ENCODE data around the gene WDR86.

The WDR86 gene

GRCh38 chr7:151351027-151351426, 58.8 kb downstream of the WDR86 start:
- no peak for DNase-seq (ENCODE audit: low read depth, low spot score)

GRCh38 chr7:151349507-151349853, 60.4 kb downstream of the WDR86 start:
- DNase-seq (ENCODE audit: low read depth, low spot score): no peak

- no peak for DNase-seq (ENCODE audit: low read depth, low spot score)
Measured at GRCh38 chr7:151348970-151349369, 60.9 kb downstream of the WDR86 start.

DNA sequence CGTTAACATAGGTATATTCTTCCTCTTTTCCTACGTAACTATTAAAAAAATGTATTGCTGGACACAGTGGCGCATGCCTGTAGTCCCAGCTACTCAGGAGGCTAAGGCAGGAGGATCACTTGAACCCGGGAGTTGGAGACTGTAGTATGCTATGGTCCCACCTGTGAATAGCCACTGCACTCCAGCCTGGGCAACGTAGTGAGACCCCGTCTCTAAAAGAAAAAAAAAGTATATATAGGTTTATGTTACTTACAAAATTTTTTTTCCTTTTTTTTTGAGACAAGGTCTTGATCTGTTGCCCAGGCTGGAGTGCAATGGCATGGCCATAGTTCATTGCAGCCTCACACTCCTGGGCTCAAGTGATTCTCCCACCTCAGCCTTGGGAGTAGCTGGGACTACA, 62.6 kb downstream of the WDR86 start:
- DNase-seq (ENCODE audit: low read depth, low spot score): no peak

DNA sequence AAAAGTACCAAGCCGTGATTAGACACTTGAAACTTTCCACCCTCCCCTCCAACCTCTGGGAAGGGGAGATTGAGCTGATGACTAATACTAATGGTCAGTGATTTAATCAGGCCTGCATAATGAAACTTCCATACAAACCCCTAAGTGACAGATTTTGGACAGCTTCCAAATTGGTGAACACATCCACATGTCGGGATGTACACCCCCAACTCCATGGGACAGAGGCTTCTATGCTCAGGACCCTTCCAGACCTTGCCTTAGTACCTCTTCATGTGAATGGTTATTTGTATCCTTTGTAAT, 63.4 kb downstream of the WDR86 start:
- no peak for DNase-seq (ENCODE audit: low read depth, low spot score)

DNA sequence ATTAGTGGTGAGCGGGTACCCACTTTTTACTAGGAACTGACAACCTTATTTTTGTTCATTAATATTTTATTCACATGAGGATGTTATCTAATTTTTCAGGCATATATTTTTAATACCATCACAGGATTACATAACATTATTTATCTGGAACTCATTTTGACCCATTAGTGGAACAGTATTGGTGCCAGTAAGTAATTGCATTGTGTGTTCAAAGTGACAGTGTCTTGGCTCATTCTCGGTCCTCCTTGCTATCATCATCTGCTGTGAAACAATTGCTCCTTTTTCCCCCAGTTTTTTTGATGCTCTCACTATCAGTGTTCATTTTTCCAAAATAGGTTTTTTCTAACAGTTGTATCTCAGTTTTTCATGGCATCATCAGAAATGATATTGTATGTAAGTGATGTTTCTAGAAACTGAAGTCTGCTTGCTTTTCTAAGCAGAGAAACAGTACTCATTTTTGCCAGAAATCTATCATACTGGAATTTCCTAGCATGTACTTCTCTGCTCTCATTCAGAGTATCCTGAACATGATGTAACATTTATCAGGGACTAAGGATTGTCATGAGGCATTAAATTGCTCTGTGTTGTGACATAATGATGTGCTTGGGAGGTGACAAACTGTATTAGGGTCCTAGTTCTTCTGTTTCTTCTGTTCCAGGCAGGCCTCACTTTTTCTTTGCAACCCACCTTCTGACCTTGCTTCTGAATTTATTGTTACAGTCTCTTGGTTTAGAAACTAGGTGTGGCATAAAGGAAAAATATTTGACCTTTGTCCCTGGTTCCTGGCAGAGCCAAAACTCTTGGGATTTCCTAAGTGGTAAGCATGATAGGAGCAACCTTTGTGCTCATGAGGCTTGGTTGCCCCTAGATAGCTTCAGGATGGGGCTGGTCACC, 64.0 kb downstream of the WDR86 start:
- no peak for DNase-seq (ENCODE audit: low read depth, low spot score)

DNA sequence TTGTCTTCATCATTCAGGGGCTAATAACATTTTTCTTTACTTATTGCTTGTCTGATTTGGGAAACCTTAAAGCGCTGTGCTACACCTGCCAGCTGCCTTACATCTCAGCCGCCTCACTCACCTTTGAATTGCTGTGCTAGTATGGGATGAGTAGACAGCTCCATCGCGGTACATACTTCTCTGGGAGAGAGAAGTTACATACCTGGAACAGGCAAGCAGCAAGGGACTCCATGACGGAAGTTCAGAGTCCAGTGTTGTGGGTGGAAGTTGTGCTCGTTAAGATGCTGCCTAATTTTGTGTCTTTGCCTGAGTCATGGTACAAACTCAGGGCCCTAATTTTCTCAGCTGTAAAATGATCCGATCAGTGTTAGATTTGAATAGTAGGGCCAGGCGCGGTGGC, 66.3 kb downstream of the WDR86 start:
- DNase-seq (ENCODE audit: low read depth, low spot score): no peak

GRCh38 chr7:151342811-151343210, 67.0 kb downstream of the WDR86 start:
- DNase-seq (ENCODE audit: low read depth, low spot score): no peak

GRCh38 chr7:151342102-151342646, 67.7 kb downstream of the WDR86 start:
- DNase-seq (ENCODE audit: low read depth, low spot score): no peak

- DNase-seq (ENCODE audit: low read depth, low spot score): peak; percentile 34
Measured at GRCh38 chr7:151341357-151342101, 68.3 kb downstream of the WDR86 start, which contains the start of gene NUB1. Gene NUB1 (plus strand): TSS chr7:151341812. CDS start chr7:151345350, 3,538 bp downstream.

GRCh38 chr7:151340794-151341356, 69.0 kb downstream of the WDR86 start:
- DNase-seq (ENCODE audit: low read depth, low spot score): no peak

DNA sequence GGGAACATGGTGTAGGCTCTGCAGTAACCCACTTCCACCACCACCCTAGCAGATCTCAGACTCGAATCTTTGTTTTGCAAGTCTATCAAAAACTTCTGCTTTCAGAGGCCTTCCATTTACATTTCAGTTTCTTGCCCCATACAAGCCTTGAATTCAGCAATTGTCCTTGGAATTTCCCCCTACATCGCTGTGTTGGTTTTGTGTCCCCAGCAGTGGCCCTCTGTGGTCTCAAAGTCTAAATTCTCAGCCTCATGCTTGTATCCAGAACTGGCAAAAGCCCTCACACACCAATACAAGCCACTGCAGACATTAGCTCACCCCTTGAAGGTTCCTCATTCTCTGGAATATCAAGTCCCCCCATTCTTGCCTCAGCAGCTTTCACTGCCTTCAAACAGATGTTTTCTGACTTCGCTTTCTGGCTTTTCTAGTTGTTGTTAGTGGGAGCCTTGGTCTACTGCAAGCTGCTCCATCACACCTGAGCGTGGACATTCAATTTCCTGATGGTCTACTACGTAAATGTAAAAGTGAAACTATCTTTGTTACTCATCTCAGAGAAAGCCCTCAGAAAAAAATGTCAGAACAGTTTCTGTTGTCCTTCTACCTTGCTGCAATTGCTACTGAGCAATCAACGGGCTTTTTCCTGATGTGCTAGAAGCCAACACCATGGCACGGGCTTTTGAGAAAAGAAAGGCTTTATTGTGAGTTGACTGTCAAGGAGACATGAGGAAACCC, 70.0 kb downstream of the WDR86 start:
- DNase-seq (ENCODE audit: low read depth, low spot score): no peak

DNA sequence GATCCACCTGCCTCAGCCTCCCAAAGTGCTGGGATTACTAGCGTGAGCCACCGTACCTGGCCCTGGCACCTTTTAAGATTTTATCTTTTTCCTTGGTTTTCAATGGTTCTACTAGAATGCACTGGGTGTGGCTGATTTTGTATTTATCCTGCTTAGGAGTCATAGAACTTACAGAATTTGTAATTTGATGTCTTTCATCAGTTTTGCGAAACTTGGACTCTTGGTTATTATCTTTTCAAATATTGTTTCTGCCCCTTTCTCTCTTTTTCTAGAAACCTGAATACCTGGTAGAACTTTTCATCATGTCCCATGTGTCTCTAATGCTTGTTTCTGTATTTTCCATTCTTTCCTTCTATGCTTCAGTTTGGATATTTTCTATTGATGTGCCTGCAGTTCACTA, 71.0 kb downstream of the WDR86 start:
- DNase-seq (ENCODE audit: low read depth, low spot score): no peak

- no peak for DNase-seq (ENCODE audit: low read depth, low spot score)
Measured at GRCh38 chr7:151337346-151337745, 72.5 kb downstream of the WDR86 start.

DNA sequence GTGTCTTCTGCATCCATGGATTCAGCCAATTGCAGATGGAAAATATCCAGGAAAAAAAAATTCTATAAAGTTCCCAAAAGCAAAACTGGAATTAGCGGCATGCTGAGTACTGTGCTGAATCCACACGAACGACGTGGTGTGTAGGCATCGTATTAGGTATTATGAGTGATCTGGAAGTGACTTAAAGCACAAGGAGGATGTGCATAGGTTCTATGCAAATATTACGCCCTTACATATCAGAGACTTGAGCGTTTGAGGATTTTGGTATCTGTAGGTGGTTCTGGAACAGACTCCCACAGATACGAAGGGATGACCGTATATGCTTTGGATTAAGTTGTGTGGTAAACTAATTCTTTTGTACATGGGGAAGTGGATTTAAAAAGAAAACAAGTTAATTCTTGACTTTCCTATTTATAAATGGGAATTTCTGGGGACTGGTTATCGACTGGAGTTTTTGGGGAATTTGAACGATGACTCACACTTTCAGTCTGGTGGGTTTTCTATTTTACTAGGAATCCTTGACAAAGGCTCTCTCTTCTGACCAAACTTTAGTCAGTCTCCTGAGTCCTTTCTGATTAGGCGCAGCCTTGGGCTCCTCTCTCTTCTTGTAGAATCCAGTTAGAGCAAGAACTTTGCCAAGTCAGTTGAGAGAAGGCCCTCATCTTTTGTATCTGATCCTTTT, 73.7 kb downstream of the WDR86 start:
- no peak for DNase-seq (ENCODE audit: low read depth, low spot score)

- DNase-seq (ENCODE audit: low read depth, low spot score): no peak
Measured at GRCh38 chr7:151334628-151335027, 75.2 kb downstream of the WDR86 start.
